Measurements from ENCODE around the gene GASK1B.

The GASK1B gene

DNA sequence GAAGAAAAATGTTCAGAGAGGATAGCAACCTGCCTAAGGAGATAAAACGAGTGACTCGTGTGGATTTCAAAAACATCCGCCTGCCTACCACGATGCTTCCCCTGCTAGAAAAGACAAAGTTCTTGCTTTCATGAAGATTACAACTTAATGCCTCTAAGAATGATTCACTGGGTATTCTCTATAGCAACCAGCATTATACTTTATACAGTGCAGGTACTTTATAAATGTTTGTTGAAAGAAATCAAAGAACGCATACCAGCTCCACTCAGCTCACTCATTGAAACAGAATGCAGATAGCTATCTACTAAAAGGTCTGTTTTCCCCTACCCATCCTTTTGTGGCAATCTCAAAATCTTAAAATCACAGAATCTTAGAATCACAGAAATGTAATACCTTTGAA lies 33.7 kb downstream of the GASK1B start:
- DNase-seq (ENCODE audit: low read depth): no peak

DNA sequence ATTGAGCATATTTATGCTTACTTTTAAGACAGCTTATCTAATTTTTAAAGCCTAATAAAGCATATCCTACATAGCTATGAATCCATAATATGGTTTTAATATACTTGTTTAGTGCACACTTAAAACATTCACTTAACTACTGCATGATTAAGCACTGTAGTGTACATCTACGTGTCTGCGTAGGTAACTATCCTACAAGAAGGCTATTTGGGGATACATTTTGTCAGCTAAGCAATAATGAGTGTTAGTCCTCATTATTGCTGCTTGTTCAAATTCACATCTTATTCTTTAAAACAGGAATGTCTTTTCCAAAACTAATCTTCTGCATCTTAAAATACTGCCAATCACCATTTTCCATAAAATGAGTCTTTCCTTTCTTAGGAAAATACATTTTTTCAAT lies 38.6 kb downstream of the GASK1B start:
- no peak for DNase-seq (ENCODE audit: low read depth)

DNA sequence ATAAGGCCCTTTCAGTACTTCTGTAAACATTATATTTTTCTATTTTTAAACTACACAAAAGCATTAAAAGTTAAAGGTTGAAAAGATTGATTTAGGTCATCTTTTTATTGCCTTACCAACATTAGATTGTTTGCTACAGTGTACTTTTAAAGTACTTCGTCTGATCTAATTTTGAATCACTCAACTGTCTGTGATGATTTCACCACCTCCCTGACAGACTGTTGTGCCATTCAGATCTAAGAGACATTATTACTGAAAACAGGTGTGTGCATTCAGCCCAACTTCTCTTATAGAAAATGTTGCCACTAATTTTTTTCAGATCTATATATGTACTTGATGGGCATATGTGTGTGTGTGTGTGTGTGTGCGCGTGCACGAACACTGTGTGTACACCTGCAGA lies 39.3 kb downstream of the GASK1B start:
- no peak for DNase-seq (ENCODE audit: low read depth)

GRCh38 chr4:158131027-158131426 lies 41.8 kb downstream of the GASK1B start:
- DNase-seq (ENCODE audit: low read depth): no peak

GRCh38 chr4:158130204-158130603 lies 42.6 kb downstream of the GASK1B start:
- no peak for DNase-seq (ENCODE audit: low read depth)

GRCh38 chr4:158129694-158130093 lies 43.1 kb downstream of the GASK1B start:
- DNase-seq (ENCODE audit: low read depth): no peak

DNA sequence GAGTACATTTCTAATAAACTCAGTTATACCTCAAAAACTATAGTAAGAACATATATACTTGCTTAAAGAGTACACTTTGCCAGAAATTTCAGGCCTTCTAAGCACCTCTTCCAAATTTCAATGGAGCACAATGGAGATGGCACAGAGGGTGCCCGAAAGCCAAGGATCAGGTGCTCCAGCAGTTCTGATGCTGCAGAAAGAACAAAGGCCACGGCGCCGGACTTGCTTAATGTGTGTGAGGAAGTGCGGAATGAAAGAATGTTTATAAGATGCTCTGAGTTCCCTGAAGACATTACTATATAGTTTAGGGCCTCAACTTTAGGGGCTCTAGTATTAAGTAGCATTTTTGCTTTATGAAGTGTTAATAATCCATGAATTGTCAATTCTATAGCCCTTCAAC lies 44.3 kb downstream of the GASK1B start:
- DNase-seq (ENCODE audit: low read depth): no peak

- no peak for DNase-seq (ENCODE audit: low read depth)
These were observed 47.5 kb downstream of the GASK1B start for GRCh38 chr4:158125310-158125709.
